ENCODE results near the gene TUT4.
"Not testable (repeated sequence)": the region's sequence is repeated elsewhere in the genome, so short reads cannot be mapped to it uniquely, and the experiment has no call there.

TUT4 gene

GRCh38 chr1:52552505-52553361 lies at the start of gene TUT4:
Gene TUT4, minus strand, starts transcription at chr1:52553092. Its CDS starts 26,812 bp downstream, at chr1:52526280.
- DNase-seq: peak; percentile 79 to 83

- peak; percentile 46 to 70 for DNase-seq
Measured at GRCh38 chr1:52601991-52602855, 49.3 kb upstream of the TUT4 start, which contains the start of gene GPX7. Gene GPX7, plus strand, starts transcription at chr1:52602371. Its CDS starts 39 bp downstream, at chr1:52602410.

- DNase-seq: no peak
Measured at GRCh38 chr1:52601519-52601918, 48.6 kb upstream of the TUT4 start.

- DNase-seq: no peak
Measured at GRCh38 chr1:52600533-52601179, 47.8 kb upstream of the TUT4 start.

GRCh38 chr1:52599236-52599635 lies 46.3 kb upstream of the TUT4 start:
- DNase-seq: no peak

GRCh38 chr1:52598729-52599128 lies 45.8 kb upstream of the TUT4 start:
- DNase-seq: no peak

GRCh38 chr1:52597912-52598311 lies 45.0 kb upstream of the TUT4 start:
- no peak for DNase-seq

GRCh38 chr1:52595061-52595460 lies 42.2 kb upstream of the TUT4 start:
- DNase-seq: no peak

- no peak for DNase-seq
Measured at GRCh38 chr1:52593495-52593894, 40.6 kb upstream of the TUT4 start.

- DNase-seq: no peak
Measured at GRCh38 chr1:52592637-52593323, 39.9 kb upstream of the TUT4 start.

GRCh38 chr1:52590266-52590665 lies 37.4 kb upstream of the TUT4 start:
- no peak for DNase-seq

- no peak for DNase-seq
Measured at GRCh38 chr1:52588535-52588934, 35.6 kb upstream of the TUT4 start.

- DNase-seq: no peak
Measured at GRCh38 chr1:52588027-52588426, 35.1 kb upstream of the TUT4 start.

- DNase-seq: no peak
Measured at GRCh38 chr1:52585474-52585873, 32.6 kb upstream of the TUT4 start.

- no peak for DNase-seq
Measured at GRCh38 chr1:52582116-52582696, 29.3 kb upstream of the TUT4 start.

- DNase-seq: no peak
Measured at GRCh38 chr1:52580283-52580682, 27.4 kb upstream of the TUT4 start.

GRCh38 chr1:52579415-52579814 lies 26.5 kb upstream of the TUT4 start:
- no peak for DNase-seq

GRCh38 chr1:52578066-52578465 lies 25.2 kb upstream of the TUT4 start:
- not testable (repeated sequence) for DNase-seq

- no peak for DNase-seq
Measured at GRCh38 chr1:52576074-52576473, 23.2 kb upstream of the TUT4 start.

- DNase-seq: no peak
Measured at GRCh38 chr1:52574594-52574993, 21.7 kb upstream of the TUT4 start.

- no peak for DNase-seq
Measured at GRCh38 chr1:52572387-52572786, 19.5 kb upstream of the TUT4 start.

GRCh38 chr1:52571783-52572182 lies 18.9 kb upstream of the TUT4 start:
- DNase-seq: peak in 1 of 2 donors; percentile 12
